Mucosa of rectum (tissue), 2 donors: Measurements from ENCODE around the gene SUPT5H.
A peak's percentile ranks its signal among the peaks of the same experiment; 100 is the strongest.
"Not testable (repeated sequence)": the region's sequence is repeated elsewhere in the genome, so short reads cannot be mapped to it uniquely, and the experiment has no call there.

ENCODE experiments used
- H3K27ac ChIP-seq, 2 donors: one replicate each; pipeline ENCODE4 v1.7.0; 2013; ENCODE audit warnings: inconsistent platforms in 2 of 2, low read depth in 2 of 2, low read length in 2 of 2
- H3K27me3 ChIP-seq, 2 donors: one replicate each; pipeline ENCODE4 v1.7.0; 2013; ENCODE audit warnings: low read length in 2 of 2; ENCODE audit not compliant: control insufficient read depth in 2 of 2, insufficient read depth in 2 of 2
- H3K36me3 ChIP-seq, 2 donors: one replicate each; pipeline ENCODE4 v1.7.0; 2013; ENCODE audit warnings: low read length in 2 of 2; ENCODE audit not compliant: control insufficient read depth in 2 of 2, insufficient read depth in 2 of 2
- H3K4me1 ChIP-seq, 2 donors: one replicate each; pipeline ENCODE4 v1.7.0; 2013; ENCODE audit warnings: low read length in 2 of 2, mild to moderate bottlenecking in 1 of 2; ENCODE audit not compliant: control insufficient read depth in 2 of 2, insufficient read depth in 2 of 2
- H3K4me3 ChIP-seq, 2 donors: one replicate each; pipeline ENCODE4 v1.7.0; 2013; ENCODE audit warnings: low read length in 2 of 2
- H3K9ac ChIP-seq, 2 donors: one replicate each; pipeline ENCODE4 v1.7.0; 2013; ENCODE audit warnings: low read length in 2 of 2, low read depth in 1 of 2, mild to moderate bottlenecking in 1 of 2
- H3K9me3 ChIP-seq, 2 donors: one replicate each; pipeline ENCODE4 v1.7.0; 2013; ENCODE audit warnings: low read length in 2 of 2; ENCODE audit not compliant: control insufficient read depth in 2 of 2
- donor health status: healthy.
- donor health status: Normal muscosa, but diverticular disease.

SUPT5H gene

GRCh38 chr19:39436350-39436716 is 9.0 kb upstream of the SUPT5H start:
- H3K36me3 ChIP-seq = peaks cover 22 to 23% of the 10 kb centered on the region in 2 donors
- H3K4me1 ChIP-seq = peaks cover 14 to 20% of the 10 kb centered on the region in 2 donors
- no peaks in the 10 kb centered on the region for H3K27me3 ChIP-seq
- peak overlapping the region; percentile 73 to 90 for H3K27ac ChIP-seq
- peak overlapping the region; percentile 73 to 80 for H3K9ac ChIP-seq
- H3K4me3 ChIP-seq = peak overlapping the region; percentile 84 to 97
- no peaks in the 10 kb centered on the region for H3K9me3 ChIP-seq

GRCh38 chr19:39438270-39438934 is 7.0 kb upstream of the SUPT5H start:
- Histone ChIP-seq H3K9me3 (no peaks in the 10 kb centered on the region), H3K4me3 (no peak overlapping the region), H3K4me1 (peaks cover 14 to 20% of the 10 kb centered on the region in 2 donors), H3K9ac (no peak overlapping the region), H3K27ac (no peak overlapping the region), H3K36me3 (peaks cover 10 to 12% of the 10 kb centered on the region in 2 donors), H3K27me3 (no peaks in the 10 kb centered on the region)

GRCh38 chr19:39444598-39445195 is 685 bp upstream of the SUPT5H start:
- peak overlapping the region; percentile 95 for H3K27ac ChIP-seq
- peaks cover 12 to 29% of the 10 kb centered on the region in 2 donors for H3K4me1 ChIP-seq
- H3K27me3 ChIP-seq = no peaks in the 10 kb centered on the region
- H3K36me3 ChIP-seq = peaks cover 0 to 2% of the 10 kb centered on the region in 2 donors
- H3K9ac ChIP-seq = peak overlapping the region; percentile 95 to 100
- no peaks in the 10 kb centered on the region for H3K9me3 ChIP-seq
- H3K4me3 ChIP-seq = peak overlapping the region; percentile 99

DNA sequence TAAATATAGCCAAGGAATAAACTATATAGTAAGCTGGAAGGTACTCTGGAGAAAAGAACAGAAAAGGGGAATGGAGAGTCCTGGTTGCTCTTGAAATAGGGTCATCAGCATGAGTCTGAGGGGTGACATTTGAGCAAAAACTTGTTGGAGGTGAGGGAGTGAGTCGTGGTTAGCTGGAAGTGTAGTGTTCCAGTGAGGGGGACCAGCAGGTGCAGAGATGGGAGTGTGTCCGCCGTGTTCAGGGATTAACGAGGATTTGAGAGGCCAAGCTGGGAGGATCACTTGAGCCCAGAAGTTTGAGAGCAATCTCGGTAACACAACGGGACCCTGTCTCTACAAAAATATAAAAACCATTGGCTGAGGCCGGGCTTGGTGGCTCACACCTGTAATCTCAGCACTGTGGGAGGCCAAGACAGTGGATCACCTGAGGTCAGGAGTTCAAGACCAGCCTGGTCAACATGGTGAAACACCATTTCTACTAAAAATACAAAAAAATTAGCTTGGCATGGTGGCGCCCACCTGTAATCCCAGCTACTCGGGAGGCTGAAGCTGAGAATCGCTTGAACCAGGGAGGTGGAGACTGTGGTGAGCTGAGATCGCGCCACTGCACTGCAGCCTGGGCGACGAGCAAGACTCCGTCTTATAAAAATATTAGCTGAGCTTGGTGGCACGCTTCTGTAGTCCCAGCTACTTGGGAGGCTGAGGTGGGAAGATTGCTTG is 1.1 kb downstream of the SUPT5H start:
- H3K36me3 ChIP-seq = peaks cover 0 to 2% of the 10 kb centered on the region in 2 donors
- H3K9ac ChIP-seq = peak overlapping the region; percentile 95 to 100
- H3K4me1 ChIP-seq = peaks cover 12 to 29% of the 10 kb centered on the region in 2 donors
- H3K4me3 ChIP-seq = peak overlapping the region; percentile 99
- H3K27me3 ChIP-seq = no peaks in the 10 kb centered on the region
- H3K27ac ChIP-seq = peak overlapping the region in 1 of 2 donors; percentile 95
- no peaks in the 10 kb centered on the region for H3K9me3 ChIP-seq

DNA sequence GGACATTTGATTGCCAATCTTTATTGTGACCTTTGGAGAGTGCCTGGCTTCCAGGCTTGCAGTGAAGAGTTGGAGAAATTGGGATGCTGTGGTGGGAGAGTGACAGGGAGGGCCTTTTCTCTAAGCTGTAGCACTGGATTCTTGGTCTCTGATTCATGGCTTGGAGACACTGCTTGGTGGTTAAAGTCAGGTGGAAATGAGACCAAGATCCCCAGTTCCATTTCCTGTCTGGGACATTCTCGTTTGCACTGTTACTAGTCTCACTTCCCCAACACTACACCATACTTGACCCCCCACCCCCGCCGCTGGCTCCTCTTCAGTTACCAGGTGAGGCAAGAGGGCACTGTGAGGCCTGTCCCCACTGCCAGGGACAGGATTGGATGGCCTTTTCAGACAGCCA is 2.9 kb downstream of the SUPT5H start:
- Histone ChIP-seq H3K9me3 (no peaks in the 10 kb centered on the region), H3K36me3 (peaks cover 7 to 14% of the 10 kb centered on the region in 2 donors), H3K27ac (no peak overlapping the region), H3K9ac (no peak overlapping the region), H3K4me3 (peak overlapping the region in 1 of 2 donors; percentile 20), H3K4me1 (peaks cover 12 to 29% of the 10 kb centered on the region in 2 donors), H3K27me3 (no peaks in the 10 kb centered on the region)

DNA sequence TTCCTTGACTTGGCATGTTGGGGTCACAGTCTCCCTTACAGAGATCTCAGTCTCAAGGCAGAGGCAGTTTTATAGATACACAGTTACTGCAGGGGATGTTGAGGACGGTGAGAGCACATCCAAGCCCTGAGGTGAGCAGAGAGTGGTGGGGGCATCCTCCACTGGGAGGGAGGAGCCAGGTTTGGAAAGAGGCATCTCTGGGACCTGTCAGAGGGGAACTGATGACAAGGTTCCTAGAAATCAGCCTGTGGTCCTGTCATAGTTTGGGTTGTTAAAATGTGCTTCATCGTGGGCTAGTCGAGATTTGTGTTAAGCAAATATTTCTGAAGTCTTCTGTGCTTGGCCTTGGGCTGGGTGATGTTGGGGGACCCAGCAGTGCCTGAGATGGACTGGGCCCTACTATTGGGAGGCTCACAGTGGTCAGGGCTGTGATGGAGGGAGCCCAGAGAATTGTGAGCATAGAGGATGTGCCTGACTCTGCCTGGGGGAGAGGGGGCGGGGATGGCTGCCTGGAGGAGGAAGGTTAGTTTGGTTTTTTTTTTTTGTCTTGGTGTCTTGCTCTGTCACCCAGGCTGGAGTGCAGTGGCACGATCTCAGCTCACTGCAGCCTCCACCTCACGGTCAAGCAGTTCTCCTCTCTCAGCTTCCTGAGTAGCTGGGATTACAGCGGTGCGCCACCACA is 3.9 kb downstream of the SUPT5H start:
- Histone ChIP-seq H3K27me3 (no peaks in the 10 kb centered on the region), H3K4me3 (no peak overlapping the region), H3K9ac (no peak overlapping the region), H3K27ac (no peak overlapping the region), H3K36me3 (peaks cover 7 to 22% of the 10 kb centered on the region in 2 donors), H3K4me1 (peaks cover 12 to 29% of the 10 kb centered on the region in 2 donors), H3K9me3 (no peaks in the 10 kb centered on the region)

- not testable (repeated sequence) for H3K9me3 ChIP-seq, H3K4me3 ChIP-seq, H3K27me3 ChIP-seq, H3K9ac ChIP-seq, H3K27ac ChIP-seq
- peaks cover 4 to 22% of the 10 kb centered on the region in 2 donors for H3K4me1 ChIP-seq
- peaks cover 11 to 28% of the 10 kb centered on the region in 2 donors for H3K36me3 ChIP-seq
These were observed 5.9 kb downstream of the SUPT5H start for GRCh38 chr19:39451257-39451656.

GRCh38 chr19:39463403-39463802 is 18.0 kb downstream of the SUPT5H start:
- Histone ChIP-seq H3K36me3 (peaks cover 60 to 66% of the 10 kb centered on the region in 2 donors), H3K27me3 (no peaks in the 10 kb centered on the region), H3K9me3 (no peaks in the 10 kb centered on the region), H3K9ac (no peak overlapping the region), H3K4me1 (no peaks in the 10 kb centered on the region), H3K27ac (no peak overlapping the region), H3K4me3 (no peak overlapping the region)

GRCh38 chr19:39465956-39466747 is 20.8 kb downstream of the SUPT5H start:
- Histone ChIP-seq H3K9me3 (no peaks in the 10 kb centered on the region), H3K4me3 (no peak overlapping the region), H3K27ac (no peak overlapping the region), H3K36me3 (peaks cover 61 to 67% of the 10 kb centered on the region in 2 donors), H3K9ac (no peak overlapping the region), H3K4me1 (no peaks in the 10 kb centered on the region), H3K27me3 (no peaks in the 10 kb centered on the region)
